Calu3 (cell line): ENCODE data around the gene F2R. TPM values are rescaled to one million over a fixed set of nuclear protein-coding genes. Genes with fewer than 3 reads are reported as not detected.
"Not testable (repeated sequence)": the region's sequence is repeated elsewhere in the genome, so short reads cannot be mapped to it uniquely, and the experiment has no call there.

Experiments
- BruUV-seq: library from RNA; stranded (reverse); fragments of 400-500 nt; replicated peaks from 2 replicates; lab custom pipeline; 2021; lab: Mats Ljungman, UMichigan
- CTCF ChIA-PET: fragments of 300-600 bp; sonication (Branson Sonifier 250); formaldehyde crosslinking; loops from one replicate; lab custom pipeline; 2022; ENCODE audit warnings: antibody characterized with exemption; lab: Charles Lee
- DNase-seq: peaks from one replicate; pipeline ENCODE4 v3.0.0; 2022
- H3K27ac Mint-ChIP-seq: one replicate; pipeline ENCODE4 v1.8.0; 2022; ENCODE audit warnings: mixed read lengths; ENCODE audit not compliant: unreplicated experiment
- H3K27me3 Mint-ChIP-seq: one replicate; pipeline ENCODE4 v1.8.0; 2022; ENCODE audit warnings: mixed read lengths; ENCODE audit not compliant: unreplicated experiment
- H3K36me3 Mint-ChIP-seq: one replicate; pipeline ENCODE4 v1.8.0; 2022; ENCODE audit warnings: mild to moderate bottlenecking, moderate library complexity, mixed read lengths; ENCODE audit not compliant: insufficient read depth, unreplicated experiment
- H3K4me1 Mint-ChIP-seq: one replicate; pipeline ENCODE4 v1.8.0; 2022; ENCODE audit warnings: mild to moderate bottlenecking, low read depth, mixed read lengths; ENCODE audit not compliant: unreplicated experiment
- H3K4me3 Mint-ChIP-seq: one replicate; pipeline ENCODE4 v1.8.0; 2022; ENCODE audit warnings: mild to moderate bottlenecking, low read depth, moderate library complexity, mixed read lengths; ENCODE audit not compliant: unreplicated experiment
- H3K9me3 Mint-ChIP-seq: one replicate; pipeline ENCODE4 v1.8.0; 2022; ENCODE audit warnings: low read depth, mixed read lengths; ENCODE audit not compliant: unreplicated experiment
- intact Hi-C: fragments of 100-400 bp; cut with micrococcal nuclease; formaldehyde crosslinking; loops from one replicate; pipeline ENCODE4 v1.10.0; 2022; ENCODE audit not compliant: unreplicated experiment
- total RNA-seq: library from RNA; stranded (reverse); gene quantifications from 2 replicates; pipeline ENCODE4 v1.2.3, GENCODE V29; 2022
- TF ChIP-seq, protein P1 (sequence below): fragments of 200-600 bp; IDR thresholded peaks from one replicate; pipeline ENCODE4 v1.8.0; 2022; ENCODE audit warnings: antibody characterized with exemption; ENCODE audit not compliant: unreplicated experiment

F2R gene
- total RNA-seq, 1 experiment from 2014 or later = 14.4 TPM

DNA sequence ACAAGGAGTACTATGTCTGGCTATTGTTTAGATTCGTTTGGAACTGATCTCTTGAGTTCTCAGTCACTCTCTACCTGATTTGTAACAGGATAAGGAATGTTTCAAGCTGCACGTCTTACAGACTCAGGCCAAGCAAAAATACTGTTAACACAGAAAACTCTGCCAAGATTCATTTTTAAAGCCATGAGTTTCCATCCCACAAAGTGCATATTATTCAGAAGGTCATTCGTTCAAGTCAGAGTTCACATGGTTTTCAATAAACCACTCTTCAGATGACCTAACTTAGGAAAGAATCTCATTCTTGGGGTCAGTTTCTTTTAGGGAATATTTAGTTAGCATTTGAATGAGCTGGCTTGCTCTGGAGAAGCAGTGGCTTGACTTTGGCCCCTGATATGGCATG, 49.3 kb downstream of the F2R start:
- intact Hi-C loops = no loop called here
- Mint-ChIP-seq H3K27me3 (no peaks in the 10 kb centered on the region), H3K4me1 (peaks cover 40% of the 10 kb centered on the region), H3K4me3 (no peak overlapping the region), H3K36me3 (peaks cover 5% of the 10 kb centered on the region), H3K9me3 (peaks cover 3% of the 10 kb centered on the region), H3K27ac (no peak overlapping the region)
- CTCF ChIA-PET = no interaction called here
- no peak for DNase-seq
- TF ChIP-seq, protein P1, sequence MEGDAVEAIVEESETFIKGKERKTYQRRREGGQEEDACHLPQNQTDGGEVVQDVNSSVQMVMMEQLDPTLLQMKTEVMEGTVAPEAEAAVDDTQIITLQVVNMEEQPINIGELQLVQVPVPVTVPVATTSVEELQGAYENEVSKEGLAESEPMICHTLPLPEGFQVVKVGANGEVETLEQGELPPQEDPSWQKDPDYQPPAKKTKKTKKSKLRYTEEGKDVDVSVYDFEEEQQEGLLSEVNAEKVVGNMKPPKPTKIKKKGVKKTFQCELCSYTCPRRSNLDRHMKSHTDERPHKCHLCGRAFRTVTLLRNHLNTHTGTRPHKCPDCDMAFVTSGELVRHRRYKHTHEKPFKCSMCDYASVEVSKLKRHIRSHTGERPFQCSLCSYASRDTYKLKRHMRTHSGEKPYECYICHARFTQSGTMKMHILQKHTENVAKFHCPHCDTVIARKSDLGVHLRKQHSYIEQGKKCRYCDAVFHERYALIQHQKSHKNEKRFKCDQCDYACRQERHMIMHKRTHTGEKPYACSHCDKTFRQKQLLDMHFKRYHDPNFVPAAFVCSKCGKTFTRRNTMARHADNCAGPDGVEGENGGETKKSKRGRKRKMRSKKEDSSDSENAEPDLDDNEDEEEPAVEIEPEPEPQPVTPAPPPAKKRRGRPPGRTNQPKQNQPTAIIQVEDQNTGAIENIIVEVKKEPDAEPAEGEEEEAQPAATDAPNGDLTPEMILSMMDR = no peak
- no TSS peak for BruUV-seq

GRCh38 chr5:76766746-76767145, 50.8 kb downstream of the F2R start:
- Mint-ChIP-seq H3K4me1 (peaks cover 30% of the 10 kb centered on the region), H3K27ac (peak overlapping the region; percentile 46), H3K9me3 (peaks cover 3% of the 10 kb centered on the region), H3K27me3 (no peaks in the 10 kb centered on the region), H3K4me3 (no peak overlapping the region), H3K36me3 (peaks cover under 1% of the 10 kb centered on the region)
- intact Hi-C loops = no loop called here
- BruUV-seq = no TSS peak
- TF ChIP-seq, protein P1 = no peak
- CTCF ChIA-PET = interaction anchor here (0.5 to 1.2 kb wide), 5 partner anchors 8 to 693 kb away, joined by 3 to 5 read pairs (median 3); no protein-coding TSS in a partner anchor
- DNase-seq = no peak

DNA sequence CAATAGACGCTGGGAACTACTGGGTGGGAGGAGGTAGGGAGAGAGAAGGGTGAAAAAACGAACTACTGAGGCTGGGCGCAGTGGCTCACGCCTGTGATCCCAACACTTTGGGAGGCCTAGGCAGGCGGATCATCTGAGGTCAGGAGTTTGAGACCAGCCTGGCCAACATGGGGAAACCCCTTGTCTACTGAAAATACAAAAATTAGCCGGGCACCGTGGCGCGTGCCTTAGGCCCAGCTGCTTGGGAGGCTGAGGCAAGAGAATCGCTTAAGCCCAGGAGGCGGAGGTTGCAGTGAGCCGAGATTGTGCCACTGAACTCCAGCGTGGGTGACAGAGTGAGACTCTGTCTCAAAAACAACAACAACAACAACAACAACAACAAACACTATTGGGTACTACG, 55.1 kb downstream of the F2R start:
- H3K9me3 Mint-ChIP-seq, H3K27me3 Mint-ChIP-seq, H3K36me3 Mint-ChIP-seq, H3K4me3 Mint-ChIP-seq, DNase-seq, H3K27ac Mint-ChIP-seq, BruUV-seq: not testable (repeated sequence)
- peaks cover 37% of the 10 kb centered on the region for H3K4me1 Mint-ChIP-seq
- CTCF ChIA-PET = interaction anchor here (1.3 kb wide), 1 partner anchor 159 kb away, joined by 3 read pairs; no protein-coding TSS in a partner anchor
- intact Hi-C loops = loop anchor here (5.0 kb wide), 2 partner anchors 54 to 246 kb away; partner anchors contain the start of gene F2R

GRCh38 chr5:76771705-76772405, 55.9 kb downstream of the F2R start:
- BruUV-seq = no TSS peak
- DNase-seq = no peak
- no peak overlapping the region for H3K27ac Mint-ChIP-seq
- H3K36me3 Mint-ChIP-seq = no peaks in the 10 kb centered on the region
- H3K4me1 Mint-ChIP-seq = peaks cover 35% of the 10 kb centered on the region
- H3K27me3 Mint-ChIP-seq = no peaks in the 10 kb centered on the region
- CTCF ChIA-PET = interaction anchor here (1.3 kb wide), 1 partner anchor 160 kb away, joined by 3 read pairs; no protein-coding TSS in a partner anchor
- no peak overlapping the region for H3K4me3 Mint-ChIP-seq
- intact Hi-C loops = loop anchor here (5.0 kb wide), 2 partner anchors 55 to 245 kb away; partner anchors contain the start of gene F2R
- TF ChIP-seq, protein P1 = no peak
- H3K9me3 Mint-ChIP-seq = no peaks in the 10 kb centered on the region

DNA sequence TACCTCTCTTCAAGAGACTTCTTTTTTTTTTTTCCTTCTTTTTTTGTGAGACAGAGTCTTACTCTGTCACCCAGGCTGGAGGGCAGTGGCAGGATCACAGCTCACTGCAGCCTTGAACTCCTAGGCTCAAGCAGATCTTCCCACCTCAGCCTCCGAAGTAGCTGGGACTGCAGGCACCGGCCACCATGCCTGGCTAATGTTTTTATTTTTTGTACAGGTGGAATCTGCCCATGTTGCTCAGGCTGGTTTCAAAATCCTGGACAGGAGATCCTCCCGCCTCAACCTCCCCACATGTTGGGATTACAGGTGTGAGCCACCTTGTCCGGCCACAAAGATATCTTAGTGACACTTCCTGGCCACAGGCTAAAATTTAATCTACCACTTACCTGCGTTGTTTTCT, 60.0 kb downstream of the F2R start:
- CTCF ChIA-PET = interaction anchor here (1.3 kb wide), 1 partner anchor 24 kb away, joined by 5 read pairs; no protein-coding TSS in a partner anchor
- no peaks in the 10 kb centered on the region for H3K27me3 Mint-ChIP-seq
- H3K4me3 Mint-ChIP-seq = no peak overlapping the region
- no peaks in the 10 kb centered on the region for H3K36me3 Mint-ChIP-seq
- H3K4me1 Mint-ChIP-seq = peaks cover 37% of the 10 kb centered on the region
- intact Hi-C loops = no loop called here
- TF ChIP-seq, protein P1 = no peak
- no peak for DNase-seq
- H3K9me3 Mint-ChIP-seq = no peaks in the 10 kb centered on the region
- BruUV-seq = no TSS peak
- no peak overlapping the region for H3K27ac Mint-ChIP-seq
